Heart right ventricle (tissue), 16 donors: ENCODE measurements around the gene BRSK1. TPM values are rescaled to one million over a fixed set of nuclear protein-coding genes. Genes with fewer than 3 reads are reported as not detected.

Source experiments
- ATAC-seq, 8 donors: fragments of 200-7000 bp; cut with Tn5 transposase; one replicate each; pipeline ENCODE4 v1.9.1; 2020; ENCODE audit warnings: mild to moderate bottlenecking in 8 of 8, moderate library complexity in 8 of 8, moderate number of reproducible peaks in 1 of 8
- DNase-seq, 2 donors: peaks; one replicate each; pipeline ENCODE4 v3.0.0-alpha.2; 2020
- H3K27ac ChIP-seq, 10 donors: fragments of 200-600 bp; sonication (generic) in 2 of 10; one replicate each; pipeline versions ENCODE4 v1.5.0 to v1.8.0; 2020 to 2022; ENCODE audit warnings: mild to moderate bottlenecking in 3 of 10
- H3K27me3 ChIP-seq, 7 donors: fragments of 200-600 bp; one replicate each; pipeline ENCODE4 v1.8.0; 2021 to 2022; ENCODE audit warnings: mild to moderate bottlenecking in 2 of 7
- H3K36me3 ChIP-seq, 9 donors: fragments of 200-600 bp; sonication (generic) in 1 of 9; one replicate each; pipeline versions ENCODE4 v1.5.0 to v1.8.0; 2020 to 2022; ENCODE audit warnings: mild to moderate bottlenecking in 2 of 9
- H3K4me1 ChIP-seq, 9 donors: fragments of 200-600 bp; sonication (generic) in 1 of 9; one replicate each; pipeline versions ENCODE4 v1.5.0 to v1.8.0; 2020 to 2022; ENCODE audit warnings: mild to moderate bottlenecking in 4 of 9
- H3K4me3 ChIP-seq, 10 donors: fragments of 200-600 bp; sonication (generic) in 2 of 10; one replicate each; pipeline versions ENCODE4 v1.5.0 to v1.8.0; 2020 to 2022; ENCODE audit warnings: mild to moderate bottlenecking in 7 of 10, moderate library complexity in 2 of 10
- H3K9me3 ChIP-seq, 11 donors: fragments of 200-600 bp in 10 of 11; sonication (generic) in 2 of 11; one replicate each; pipeline versions ENCODE4 v1.5.0 to v1.8.0; 2013 to 2022; ENCODE audit warnings: mild to moderate bottlenecking in 2 of 11, control low read depth in 1 of 11, moderate library complexity in 1 of 11
- CTCF ChIP-seq, 9 donors: fragments of 200-600 bp; sonication (generic) in 2 of 9; IDR thresholded peaks; one replicate each; pipeline versions ENCODE4 v1.5.0 to v1.8.0; 2021 to 2022; ENCODE audit warnings: antibody characterized with exemption in 9 of 9, mild to moderate bottlenecking in 5 of 9, moderate library complexity in 1 of 9
- WGBS, 2 donors: extraction: QIAGEN DNeasy Blood & Tissue Kit; methylation state at CpG; one replicate each; pipeline ENCODE4 v1.1.7; 2013; ENCODE audit warnings: inconsistent platforms in 1 of 2; 5-methylcytosine and 5-hydroxymethylcytosine counted together
- intact Hi-C, 10 donors: fragments of 100-400 bp; cut with DNase I; formaldehyde crosslinking; loops; one replicate each; pipeline versions ENCODE4 v1.11.1 to v1.14.2; 2022
- polyA plus RNA-seq, 2 donors: library from polyadenylated mRNA; stranded (reverse); fragments of 200-250 nt; gene quantifications; one replicate each; pipeline ENCODE4 v1.2.3, GENCODE V29; 2013
- total RNA-seq, 10 donors: library from RNA; stranded (reverse); fragmentation: NEBNext Ultra II Directional in 3 of 10; extraction: Animal tissue kit (Norgen Biotek cat#: 25700) in 3 of 10; gene quantifications; one replicate each; pipeline versions ENCODE4 v1.2.1 to v1.2.4, GENCODE V29; 2021 to 2023
- donor health status: Arrhythmogenic right ventricular cardiomyopathy.
- donor health status: ischemic (EF 13 %, LVEDD 7.1; RV severe dilation, severe dysfunction).
- donor health status: healthy with polysubstance abuse.
- donor health status: DM: no; HTN: yes; CAD: no.
- donor health status: DM: no; HTN: no; CAD: no.
- donor health status: ischemic (EF 25% LVEDD 6.9; RV normal size, moderate dysfunction).
- donor health status: ischemic (EF 25% LVEDD 5.7; RV mildly dilated, moderate dysfunction).
- donor health status: healthy.
- donor health status: DM: yes; HTN: yes; CAD: no.
- donor health status: Ischemic cardiomyopathy.
- donor health status: ischemic (EF 35%, LVEDD 5.7; RV mildly dilated, moderate dysfunction).
- donor health status: nonischemic (EF 11% LVEDD 7.7; RV severe dilation, severe dysfunction).
- donor health status: DM: yes; HTN: yes; CAD: no.
- donor health status: PGD.
- donor health status: ischemic (EF 29% LVEDD 5.4; RV normal size, mild dysfunction).
- donor health status: nonischemic (EF 23%, LVEDD 6.1; RV moderate dilation, normal function).

Gene BRSK1
- total and polyA plus RNA-seq, 12 donors = 1.8 to 12.6 (median 3.2) TPM

GRCh38 chr19:55304980-55305379 lies 21.2 kb downstream of the BRSK1 start:
- 78 to 84% methylated on average over 14 of the region's 14 CpGs for WGBS, 2 donors

GRCh38 chr19:55305491-55305890 lies 21.7 kb downstream of the BRSK1 start:
- Histone ChIP-seq H3K36me3 (peaks cover 0 to 52% (median 0%) of the 10 kb centered on the region in 9 donors), H3K9me3 (peaks cover 0 to 6% (median 0%) of the 10 kb centered on the region in 11 donors), H3K4me3 (no peak overlapping the region), H3K27ac (no peak overlapping the region), H3K4me1 (peaks cover 0 to 9% (median 3%) of the 10 kb centered on the region in 9 donors), H3K27me3 (no peaks in the 10 kb centered on the region)
- no peak for TF ChIP-seq CTCF (IDR thresholded peaks at IDR 0.05)
- ATAC-seq (peak in 6 of 8 donors; percentile 52 to 73 (median 68)), DNase-seq (peak in 1 of 2 donors; percentile 40)
- intact Hi-C loops = loop anchor here in 4 of 10 donors (5.0 to 10.0 kb wide), 3 partner anchors 67 to 109 kb away; partner anchors contain the start of genes RPL28 (in 2 of the 4), TMEM238 (in 2 of the 4) and IL11 (in 1 of the 4)
- 86 to 90% methylated on average over 9 of the region's 9 CpGs for WGBS, 2 donors

More at GRCh38 chr19:55304980-55305379, 21.2 kb downstream of the BRSK1 start:
- H3K4me3 ChIP-seq = no peak overlapping the region
- no peak for TF ChIP-seq CTCF (IDR thresholded peaks at IDR 0.05)
- ATAC-seq (no peak), DNase-seq (no peak)
- intact Hi-C loops = loop anchor here in 9 of 10 donors (5.0 to 10.0 kb wide), 5 partner anchors 32 to 110 kb away; partner anchors contain the start of genes TMEM238 (in 8 of the 9), KMT5C (in 3 of the 9), RPL28 (in 2 of the 9) and IL11 (in 1 of the 9)
- H3K9me3 ChIP-seq = peaks cover 0 to 6% (median 0%) of the 10 kb centered on the region in 11 donors
- H3K27ac ChIP-seq = no peak overlapping the region
- peaks cover 0 to 54% (median 0%) of the 10 kb centered on the region in 9 donors for H3K36me3 ChIP-seq
- H3K4me1 ChIP-seq = peaks cover 0 to 9% (median 3%) of the 10 kb centered on the region in 9 donors
- H3K27me3 ChIP-seq = no peaks in the 10 kb centered on the region

GRCh38 chr19:55305983-55306562 lies 22.3 kb downstream of the BRSK1 start:
- ATAC-seq (no peak), DNase-seq (no peak)
- no peak for TF ChIP-seq CTCF (IDR thresholded peaks at IDR 0.05)
- no peak overlapping the region for H3K4me3 ChIP-seq
- 90 to 91% methylated on average over 17 of the region's 17 CpGs for WGBS, 2 donors
- no peaks in the 10 kb centered on the region for H3K27me3 ChIP-seq
- H3K9me3 ChIP-seq = peaks cover 0 to 6% (median 0%) of the 10 kb centered on the region in 11 donors
- intact Hi-C loops = loop anchor here in 4 of 10 donors (5.0 to 10.0 kb wide), 3 partner anchors 66 to 109 kb away; partner anchors contain the start of genes RPL28 (in 2 of the 4), TMEM238 (in 2 of the 4) and IL11 (in 1 of the 4)
- H3K4me1 ChIP-seq = peaks cover 0 to 9% (median 3%) of the 10 kb centered on the region in 9 donors
- no peak overlapping the region for H3K27ac ChIP-seq
- peaks cover 0 to 52% (median 0%) of the 10 kb centered on the region in 9 donors for H3K36me3 ChIP-seq

- Histone ChIP-seq H3K27me3 (no peaks in the 10 kb centered on the region), H3K27ac (no peak overlapping the region), H3K36me3 (peaks cover 0 to 52% (median 0%) of the 10 kb centered on the region in 9 donors), H3K4me1 (peaks cover 0 to 4% (median 0%) of the 10 kb centered on the region in 9 donors), H3K4me3 (no peak overlapping the region), H3K9me3 (peaks cover 0 to 6% (median 0%) of the 10 kb centered on the region in 11 donors)
- ATAC-seq (no peak), DNase-seq (no peak)
- intact Hi-C loops = loop anchor here in 4 of 10 donors (5.0 to 10.0 kb wide), 3 partner anchors 66 to 108 kb away; partner anchors contain the start of genes RPL28 (in 2 of the 4), TMEM238 (in 2 of the 4) and IL11 (in 1 of the 4)
- TF ChIP-seq CTCF (IDR thresholded peaks at IDR 0.05) = no peak
- 83 to 90% methylated on average over 3 of the region's 3 CpGs for WGBS, 2 donors
Measured at GRCh38 chr19:55306712-55307111, 22.9 kb downstream of the BRSK1 start.
